GM21786 (cell line): ENCODE measurements around the gene DOHH.

Experiments
- ATAC-seq: cut with Tn5 transposase; IDR thresholded peaks from one replicate; pipeline ENCODE4 v1.9.1; 2021; ENCODE audit not compliant: unreplicated experiment

Gene DOHH

GRCh38 chr19:3443840-3444694 lies 56.4 kb downstream of the DOHH start:
- ATAC-seq, result no peak

- no peak for ATAC-seq
These were observed 57.9 kb downstream of the DOHH start for GRCh38 chr19:3442487-3443071.

GRCh38 chr19:3441986-3442329 lies 58.5 kb downstream of the DOHH start:
- ATAC-seq, result no peak

GRCh38 chr19:3441089-3441985 lies 59.1 kb downstream of the DOHH start:
- no peak for ATAC-seq
